GM21423 (cell line): ENCODE measurements around the gene PXYLP1.

ENCODE experiments used
- ATAC-seq: cut with Tn5 transposase; IDR thresholded peaks from one replicate; pipeline ENCODE4 v1.9.1; 2021; ENCODE audit warnings: mild to moderate bottlenecking, moderate library complexity; ENCODE audit not compliant: unreplicated experiment

The PXYLP1 gene

GRCh38 chr3:141227752-141228151 is 3.9 kb upstream of the PXYLP1 start:
- no peak for ATAC-seq

- no peak for ATAC-seq
Observed at GRCh38 chr3:141228395-141228794, 3.2 kb upstream of the PXYLP1 start.

- no peak for ATAC-seq
Observed at GRCh38 chr3:141229132-141229531, 2.5 kb upstream of the PXYLP1 start.

- ATAC-seq, result no peak
Observed at GRCh38 chr3:141230293-141230692, 1.3 kb upstream of the PXYLP1 start.

GRCh38 chr3:141231952-141232823 is 563 bp downstream of the PXYLP1 start:
- ATAC-seq, result no peak

DNA sequence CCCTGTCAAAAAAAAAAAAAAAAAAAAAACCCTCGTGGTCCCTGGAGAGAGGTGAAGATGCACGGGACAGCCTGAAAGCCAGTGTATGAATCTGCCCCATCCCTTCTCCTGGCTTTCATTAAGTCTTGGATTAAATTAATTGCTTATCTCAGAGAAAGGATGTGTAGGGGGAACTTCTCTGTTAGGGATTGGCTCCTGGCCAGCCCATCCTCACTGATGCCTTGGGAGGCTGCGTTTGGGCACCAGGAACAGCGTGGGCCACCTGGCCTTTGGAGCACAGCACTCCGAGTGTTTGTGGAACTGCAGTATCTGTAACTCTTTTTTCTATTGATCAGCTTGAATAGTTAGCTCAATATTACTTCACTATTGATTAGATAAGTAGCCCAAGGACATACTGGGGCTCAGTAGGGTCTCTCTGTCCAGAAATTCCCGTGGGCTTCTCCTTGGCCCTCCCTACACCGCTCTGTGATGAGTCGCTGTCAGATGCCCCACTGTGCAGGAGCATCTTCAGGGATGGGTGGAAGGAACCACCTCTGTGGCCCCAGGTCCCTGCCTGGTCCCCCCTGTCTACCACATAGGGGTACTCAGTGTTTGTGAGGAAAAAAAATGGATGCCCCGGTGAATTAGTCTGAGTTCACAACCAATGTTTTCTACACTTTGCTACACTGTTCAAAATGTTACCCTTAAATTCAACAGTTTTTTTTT is 2.0 kb downstream of the PXYLP1 start:
- ATAC-seq, result no peak

DNA sequence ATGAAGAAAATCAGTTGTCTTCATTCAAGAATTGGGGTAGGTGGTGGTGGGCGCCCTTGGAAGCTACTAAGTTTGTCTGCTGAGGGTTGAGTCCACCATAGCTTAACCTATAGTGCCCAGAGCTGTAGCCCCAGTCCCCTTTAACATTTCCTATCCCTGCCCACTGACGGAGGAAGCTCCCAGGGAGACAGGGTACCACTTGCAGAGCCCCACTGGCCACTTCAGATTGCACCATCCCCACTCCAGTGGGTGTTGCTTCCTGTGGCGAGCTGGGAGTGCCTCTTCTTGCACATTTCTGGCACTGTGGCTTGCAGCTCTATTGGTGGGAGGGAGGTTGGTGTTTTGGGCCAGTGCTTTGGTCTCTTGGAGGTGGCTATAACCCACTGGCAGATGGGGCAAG is 2.7 kb downstream of the PXYLP1 start:
- ATAC-seq, result no peak

DNA sequence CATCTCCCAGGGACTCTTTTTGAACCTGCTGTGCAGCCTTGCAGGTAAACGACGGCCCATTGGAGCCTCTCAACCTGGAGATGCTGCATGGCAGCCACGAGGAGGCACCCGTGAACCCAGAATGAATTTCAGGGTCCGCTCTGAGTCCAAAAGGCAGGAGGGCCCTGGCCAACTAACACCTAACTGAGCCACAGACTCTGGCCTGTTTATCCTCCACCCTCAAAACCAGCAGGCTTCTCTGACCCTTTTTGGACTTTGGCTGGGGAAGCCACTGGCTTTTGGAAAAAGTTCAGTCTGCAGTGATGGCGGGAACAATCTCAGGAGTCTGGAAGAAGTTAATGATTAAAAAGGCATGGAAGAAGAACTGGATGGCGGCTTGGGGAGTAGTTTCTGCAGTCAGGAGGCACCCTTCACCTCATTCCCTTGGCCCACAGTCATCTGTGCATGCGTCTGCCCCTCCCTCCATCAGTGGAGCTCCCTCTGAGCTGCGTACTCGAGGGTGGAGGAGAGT is 4.1 kb downstream of the PXYLP1 start:
- no peak for ATAC-seq

DNA sequence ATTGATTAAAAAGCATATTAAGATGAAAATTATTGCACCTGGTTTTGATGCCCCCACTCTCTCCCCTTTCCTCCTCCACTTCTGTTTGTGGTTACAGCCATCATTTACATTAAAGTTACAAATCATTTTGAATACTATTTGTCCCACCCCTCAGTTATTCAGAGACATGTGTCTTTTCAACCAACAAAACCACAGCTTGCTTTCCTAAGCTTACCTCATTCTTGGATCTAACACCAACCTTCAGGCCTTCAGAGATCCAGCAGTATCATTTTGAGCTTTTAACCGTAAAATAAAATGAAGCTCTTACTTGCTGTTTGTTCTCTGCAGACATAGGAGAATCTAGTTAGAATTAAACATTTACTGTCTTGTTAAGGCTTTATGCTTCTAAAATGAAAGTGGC is 4.7 kb downstream of the PXYLP1 start:
- no peak for ATAC-seq

GRCh38 chr3:141237701-141238521 is 6.3 kb downstream of the PXYLP1 start:
- ATAC-seq, result no peak

DNA sequence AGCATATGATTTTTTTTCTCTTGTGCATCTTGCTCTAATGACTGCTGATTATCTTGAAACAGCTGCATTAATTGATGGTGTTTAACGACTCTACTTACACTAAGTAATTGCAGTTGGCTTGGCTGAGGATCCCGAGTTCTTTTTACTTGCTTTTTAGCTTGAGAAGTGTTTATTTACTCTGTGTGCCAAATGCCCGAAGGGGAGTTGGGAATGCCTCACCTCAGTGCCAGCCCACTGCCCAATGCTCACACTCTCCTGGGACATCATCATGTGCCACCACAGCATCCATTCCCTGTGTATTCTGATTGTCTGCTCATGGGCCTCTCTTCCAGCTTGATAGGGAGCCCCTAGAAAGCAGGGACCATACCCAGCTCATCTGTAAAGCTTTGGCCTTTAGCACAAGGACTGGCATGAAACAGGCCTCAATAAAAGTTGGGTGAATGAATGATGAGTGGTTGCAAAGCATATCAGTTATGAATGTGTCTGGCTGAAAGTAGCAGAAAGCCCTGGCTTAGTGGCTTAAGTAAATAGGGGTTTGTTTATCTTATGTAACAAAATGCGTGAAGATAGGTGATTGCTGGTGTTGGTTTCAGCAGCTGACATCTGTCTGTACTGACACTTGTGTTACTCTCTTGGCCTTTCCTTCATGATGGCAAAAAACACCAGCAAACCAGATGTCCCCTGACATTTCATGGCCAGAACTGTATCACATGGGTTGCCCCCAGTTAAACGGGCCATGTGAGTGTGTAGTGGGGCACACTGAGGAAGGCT is 8.1 kb downstream of the PXYLP1 start:
- ATAC-seq, result no peak

DNA sequence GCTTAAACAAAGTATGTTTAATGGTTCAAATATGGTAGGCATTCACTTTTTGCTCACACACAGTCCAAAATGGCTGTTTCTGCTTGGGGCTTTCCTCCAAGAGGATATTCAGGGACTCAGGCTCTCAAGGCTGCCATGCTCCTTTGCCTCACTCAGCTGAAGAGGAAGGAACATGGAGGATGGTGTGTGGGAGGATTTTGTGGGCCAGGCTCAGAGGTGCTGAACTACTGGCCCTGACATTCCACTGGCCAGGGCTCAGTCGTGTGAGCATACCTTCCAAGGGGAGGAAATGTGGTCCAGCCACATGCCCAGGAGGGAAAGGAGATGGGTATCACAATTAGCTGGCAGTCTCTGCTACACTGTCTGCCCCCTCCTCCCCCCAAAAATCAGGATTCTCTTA is 8.7 kb downstream of the PXYLP1 start:
- ATAC-seq, result no peak

DNA sequence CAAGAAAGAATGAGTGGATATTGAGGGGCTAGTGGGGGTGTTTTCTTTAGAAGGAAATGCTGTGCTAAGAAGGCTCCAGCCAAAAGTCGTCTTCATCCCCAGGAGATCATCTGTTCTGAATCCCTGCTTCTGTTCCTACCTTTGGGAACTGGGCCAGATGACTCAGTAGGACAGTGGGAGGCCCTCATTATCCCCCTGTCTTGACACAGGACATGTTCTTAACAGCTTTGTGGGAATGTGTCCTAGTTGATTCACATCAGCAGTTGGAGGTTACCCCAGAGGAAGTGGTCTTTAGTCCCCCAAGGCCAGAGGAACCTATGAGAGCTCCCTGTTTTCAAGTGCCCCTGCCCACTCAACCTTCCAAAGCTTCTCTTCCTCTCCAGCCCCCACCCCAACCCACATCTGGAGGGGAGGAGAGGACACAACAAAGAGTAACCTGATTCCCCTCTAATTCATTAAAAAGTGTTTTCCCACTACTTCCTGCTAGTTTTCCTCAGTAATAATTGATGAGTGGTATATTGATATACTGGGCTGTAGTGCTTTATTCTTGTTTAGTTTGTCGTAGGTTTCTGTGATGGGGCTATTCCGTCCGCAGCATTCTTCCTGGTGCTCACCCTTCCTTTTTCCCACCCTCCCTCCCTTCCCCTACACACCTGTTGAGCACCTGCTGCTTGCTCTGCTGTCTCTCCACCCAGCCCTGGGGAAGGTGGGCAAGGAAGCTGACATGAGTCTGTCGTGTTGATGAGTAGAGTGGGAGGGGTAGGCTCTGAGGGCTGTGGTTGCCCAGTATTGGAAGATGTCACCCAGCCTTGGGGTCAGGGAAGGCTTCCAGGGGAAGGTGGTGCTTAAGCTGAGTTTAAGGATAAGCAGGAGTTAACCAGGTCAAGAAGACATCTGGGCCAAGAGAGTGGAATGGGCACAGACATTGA is 9.3 kb downstream of the PXYLP1 start:
- ATAC-seq, result no peak

GRCh38 chr3:141241616-141242376 is 10.2 kb downstream of the PXYLP1 start:
- no peak for ATAC-seq

- no peak for ATAC-seq
Observed at GRCh38 chr3:141242377-141243092, 10.9 kb downstream of the PXYLP1 start.

DNA sequence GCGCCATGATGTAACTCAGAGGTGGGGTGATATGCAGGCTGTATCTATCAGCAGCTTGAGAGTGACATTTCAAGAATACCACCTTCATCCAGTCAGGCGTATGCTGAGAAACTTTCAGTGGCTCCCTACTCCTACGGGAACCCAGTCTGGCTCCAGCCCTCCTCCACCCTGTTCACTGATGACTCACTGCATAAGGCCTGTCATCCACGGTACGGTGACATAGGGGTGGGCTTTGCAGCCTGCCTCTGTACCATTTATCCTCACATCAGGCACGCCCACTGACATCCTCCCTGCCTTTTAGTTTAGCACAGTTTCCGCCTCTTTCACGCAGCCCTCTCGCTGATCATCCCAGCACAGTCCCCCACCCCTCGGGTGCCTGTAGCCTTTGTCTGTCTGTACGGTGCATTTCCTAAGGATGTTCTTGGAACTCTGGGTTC is 11.7 kb downstream of the PXYLP1 start:
- ATAC-seq, result no peak

DNA sequence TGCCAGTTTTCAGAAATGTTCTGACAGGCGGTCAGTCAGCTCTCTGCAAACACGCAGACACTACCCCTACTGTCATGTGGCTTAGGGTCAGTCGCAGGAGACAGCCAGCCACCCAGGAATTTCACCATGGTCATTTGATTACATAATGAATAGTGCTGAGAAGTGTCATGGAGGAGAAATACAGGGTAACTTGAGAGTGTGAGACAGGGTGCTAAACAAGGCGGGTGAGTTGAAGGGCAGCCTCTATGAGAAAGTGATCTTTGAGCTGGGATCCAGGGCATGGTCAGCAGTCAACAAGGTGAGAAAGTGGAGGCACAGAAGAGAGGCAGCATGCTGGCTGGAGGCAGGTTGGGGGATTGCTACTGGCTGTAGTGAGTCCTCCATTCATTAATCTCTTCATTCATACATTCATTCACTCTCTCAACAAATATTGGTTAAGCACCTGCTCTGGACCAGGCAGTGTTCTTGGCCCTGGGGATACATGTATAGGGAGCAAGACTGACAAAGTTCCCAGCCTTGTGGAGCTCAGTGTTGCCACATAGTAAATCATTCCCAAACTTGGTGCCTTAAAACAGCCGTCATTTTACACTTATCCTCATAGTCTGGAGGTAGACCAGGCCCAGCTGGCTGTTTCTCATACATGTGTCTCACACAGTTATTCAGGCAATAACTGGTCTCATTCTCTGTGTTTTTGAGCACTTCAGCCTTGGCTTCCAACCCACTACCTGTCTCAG is 14.8 kb downstream of the PXYLP1 start:
- no peak for ATAC-seq
